Sigmoid colon (tissue), 4 donors: ENCODE data around the gene OCIAD2.

Experiments
- POLR2A ChIP-seq, 2 donors: fragments of 450-650 bp; IDR thresholded peaks; one replicate each; pipeline ENCODE4 v1.6.1; 2016; ENCODE audit warnings: antibody characterized with exemption in 2 of 2, mild to moderate bottlenecking in 2 of 2, moderate library complexity in 2 of 2
- POLR2AphosphoS5 ChIP-seq, 4 donors: sonication (generic); formaldehyde crosslinking; IDR thresholded peaks; one replicate each; pipeline ENCODE4 v1.6.1; 2017; ENCODE audit warnings: antibody characterized with exemption in 4 of 4
- TF ChIP-seq, protein P1 (sequence below), 4 experiments: fragments of 450-650 bp in 3 of 4; fragments of 200-600 bp in 1 of 4; IDR thresholded peaks; one replicate each; pipeline ENCODE4 v1.5.1; 2016 to 2019; ENCODE audit warnings: antibody characterized with exemption in 4 of 4, mild to moderate bottlenecking in 3 of 4, moderate library complexity in 2 of 4

DNA sequence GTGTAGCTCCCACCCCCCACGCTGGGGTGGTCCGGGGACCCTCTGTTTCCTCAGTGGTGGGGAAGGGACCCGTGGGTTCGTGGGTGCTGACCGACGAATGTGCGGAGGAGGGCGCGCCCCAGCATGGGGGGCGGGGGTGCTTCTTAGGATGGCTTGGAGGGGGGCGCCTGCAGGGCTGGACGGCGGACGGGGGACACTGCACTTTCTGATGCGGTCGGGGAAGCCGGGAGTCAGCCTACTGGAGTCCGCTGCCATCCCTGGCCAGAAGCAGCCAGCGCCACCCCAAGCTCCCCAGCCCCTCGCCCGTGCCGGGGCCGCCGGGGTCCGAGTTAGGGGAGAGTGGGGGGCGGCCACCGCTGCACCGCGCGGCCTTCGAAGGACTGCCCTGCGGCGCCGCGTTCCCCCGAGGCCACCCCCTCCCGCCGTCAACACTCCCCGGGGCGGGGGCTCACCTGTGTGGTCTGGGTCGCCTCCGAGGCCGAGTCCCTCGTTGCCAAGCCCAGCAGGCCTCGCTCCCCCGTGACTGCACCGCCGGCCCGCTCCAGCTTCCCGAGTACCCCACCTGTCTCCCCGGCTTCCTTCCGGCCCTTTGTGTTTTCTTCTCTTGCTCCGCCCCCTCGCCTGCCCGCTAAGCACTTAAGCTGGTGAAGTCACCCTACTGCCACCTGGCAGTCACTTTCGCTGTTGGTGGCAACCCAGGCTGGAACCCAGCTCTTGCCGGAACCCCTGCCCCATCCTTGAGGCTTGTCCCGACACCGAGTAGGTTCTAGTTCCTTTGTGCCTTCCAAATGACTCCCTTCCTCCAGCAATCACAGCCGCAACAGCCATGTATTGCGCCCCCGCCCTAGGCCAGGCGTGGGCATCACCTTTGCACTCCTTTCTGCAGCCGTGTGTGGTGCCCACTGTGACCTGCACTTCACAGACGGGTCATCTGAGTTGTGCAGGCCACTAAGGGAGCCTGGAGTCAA lies at the start of gene OCIAD2:
- TF ChIP-seq, protein P1, sequence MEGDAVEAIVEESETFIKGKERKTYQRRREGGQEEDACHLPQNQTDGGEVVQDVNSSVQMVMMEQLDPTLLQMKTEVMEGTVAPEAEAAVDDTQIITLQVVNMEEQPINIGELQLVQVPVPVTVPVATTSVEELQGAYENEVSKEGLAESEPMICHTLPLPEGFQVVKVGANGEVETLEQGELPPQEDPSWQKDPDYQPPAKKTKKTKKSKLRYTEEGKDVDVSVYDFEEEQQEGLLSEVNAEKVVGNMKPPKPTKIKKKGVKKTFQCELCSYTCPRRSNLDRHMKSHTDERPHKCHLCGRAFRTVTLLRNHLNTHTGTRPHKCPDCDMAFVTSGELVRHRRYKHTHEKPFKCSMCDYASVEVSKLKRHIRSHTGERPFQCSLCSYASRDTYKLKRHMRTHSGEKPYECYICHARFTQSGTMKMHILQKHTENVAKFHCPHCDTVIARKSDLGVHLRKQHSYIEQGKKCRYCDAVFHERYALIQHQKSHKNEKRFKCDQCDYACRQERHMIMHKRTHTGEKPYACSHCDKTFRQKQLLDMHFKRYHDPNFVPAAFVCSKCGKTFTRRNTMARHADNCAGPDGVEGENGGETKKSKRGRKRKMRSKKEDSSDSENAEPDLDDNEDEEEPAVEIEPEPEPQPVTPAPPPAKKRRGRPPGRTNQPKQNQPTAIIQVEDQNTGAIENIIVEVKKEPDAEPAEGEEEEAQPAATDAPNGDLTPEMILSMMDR (IDR thresholded peaks at IDR 0.05) = no peak
- no peak for TF ChIP-seq POLR2A (IDR thresholded peaks at IDR 0.05)
- peak in 2 of 4 donors; percentile 12 to 28 for TF ChIP-seq POLR2AphosphoS5 (IDR thresholded peaks at IDR 0.05)
